ENCODE measurements around the gene TTC9B.
A peak's percentile ranks its signal among the peaks of the same experiment; 100 is the strongest.

GRCh38 chr19:40190891-40191835 is 27.0 kb downstream of the TTC9B start, which contains the start of gene MAP3K10:
- TF ChIP-seq CTCF (conservative IDR thresholded peaks at IDR 0.05) (no peak), ZFX (IDR thresholded peaks at IDR 0.05) (peak; percentile 92)
